Stimulated activated naive CD4-positive, alpha-beta T cell (primary cell): ENCODE results near the gene NHSL2.

Experiments
- DNase-seq, 6 experiments: peaks; one replicate each; lab custom pipeline; 2025; lab: John Stamatoyannopoulos, UW

The NHSL2 gene

GRCh38 chrX:72071213-72071612, 160.6 kb downstream of the NHSL2 start:
- DNase-seq, result no peak

DNA sequence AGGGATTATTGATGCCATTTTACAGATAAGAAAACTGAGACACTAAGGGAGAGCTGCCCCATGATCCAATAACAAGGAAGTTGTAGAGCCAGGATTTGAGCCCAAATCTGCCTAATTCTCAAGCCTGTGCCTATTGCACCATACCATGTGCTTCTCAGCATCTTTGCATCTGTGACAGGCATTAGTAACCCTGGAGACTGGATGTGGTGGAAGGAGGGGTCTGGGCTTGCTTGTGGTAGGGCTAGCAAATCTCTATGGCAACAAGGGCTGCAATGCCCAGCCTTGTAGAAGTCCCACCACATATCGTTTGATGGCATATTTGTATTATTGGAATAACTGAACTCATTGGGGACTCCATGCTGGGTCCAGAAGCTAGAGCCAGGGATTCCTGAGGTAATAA, 163.0 kb downstream of the NHSL2 start:
- no peak for DNase-seq

GRCh38 chrX:72078411-72078810, 167.8 kb downstream of the NHSL2 start:
- DNase-seq, result no peak

GRCh38 chrX:72079607-72080006, 169.0 kb downstream of the NHSL2 start:
- DNase-seq, result no peak

GRCh38 chrX:72080150-72080549, 169.5 kb downstream of the NHSL2 start:
- DNase-seq, result no peak

- no peak for DNase-seq
Observed at GRCh38 chrX:72080800-72081199, 170.2 kb downstream of the NHSL2 start.

DNA sequence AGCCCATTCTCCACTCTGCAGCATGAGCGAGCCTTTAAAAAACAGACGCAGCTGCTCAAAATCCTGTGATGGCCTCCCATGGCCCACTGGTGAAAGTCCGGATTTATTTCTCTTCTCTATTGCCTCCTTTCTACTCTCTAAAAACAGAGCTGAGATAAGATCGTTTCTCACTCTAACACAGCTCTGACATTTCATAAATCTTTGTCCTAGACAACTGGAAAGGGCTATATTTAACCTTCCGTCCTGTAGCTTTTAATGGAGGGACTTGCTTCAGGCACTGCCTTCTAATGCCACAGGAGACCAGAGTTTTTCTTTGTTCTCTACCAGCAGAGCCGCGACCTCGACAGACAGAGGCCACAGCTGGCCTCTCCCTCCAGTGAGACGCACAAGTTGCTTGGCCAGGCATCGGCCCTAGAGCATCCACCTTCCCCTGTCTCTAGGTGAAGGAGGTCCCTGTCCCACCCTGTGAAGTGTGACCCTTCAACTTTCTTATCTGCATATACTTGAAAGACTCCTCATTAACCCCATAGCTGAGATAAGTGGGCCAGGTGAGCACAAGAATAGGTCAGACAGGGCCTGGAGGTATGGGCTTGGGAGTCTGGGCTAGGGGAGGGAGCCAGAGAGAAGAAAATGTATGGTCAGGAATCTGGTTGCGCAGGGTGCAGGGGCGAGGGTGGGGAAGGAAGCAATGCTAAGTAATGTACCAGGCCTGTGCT, 171.1 kb downstream of the NHSL2 start:
- no peak for DNase-seq

DNA sequence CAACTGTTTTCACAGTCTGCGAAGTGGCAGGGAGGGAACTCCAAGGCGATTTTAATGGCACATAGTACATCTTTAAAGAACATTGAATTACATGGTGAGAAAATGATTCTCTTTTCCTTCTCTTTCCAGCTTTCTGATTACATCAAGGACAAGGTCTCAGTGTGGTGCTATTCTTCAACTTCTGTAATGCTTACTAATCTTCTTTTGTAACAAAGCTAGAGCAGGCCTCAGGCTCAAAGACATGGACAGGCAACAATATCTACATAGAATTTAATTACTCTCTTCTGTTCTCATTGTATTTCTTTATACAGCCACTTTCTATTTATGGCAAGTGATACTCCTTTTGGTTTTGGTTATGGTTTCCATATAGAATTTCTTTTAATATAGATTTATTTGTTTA, 172.6 kb downstream of the NHSL2 start:
- DNase-seq, result no peak

DNA sequence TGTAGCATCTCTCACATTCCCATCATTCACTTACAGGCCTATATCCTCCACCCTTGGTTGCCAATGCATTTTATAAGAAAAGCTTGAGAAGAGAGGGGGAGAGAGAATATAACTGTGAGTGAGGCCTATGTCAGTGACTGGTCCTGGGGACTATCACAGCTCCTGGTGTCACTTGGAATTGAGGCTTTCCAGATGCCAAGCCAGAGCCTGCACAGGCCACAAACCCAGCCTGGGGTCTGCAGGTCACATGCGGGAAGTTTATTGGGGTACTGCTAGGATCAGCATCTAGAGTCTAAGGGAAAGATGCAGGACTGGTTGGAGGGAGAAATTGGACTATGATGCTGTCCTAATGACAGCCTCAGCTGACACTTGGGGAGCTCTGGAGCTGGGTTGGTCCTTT, 173.5 kb downstream of the NHSL2 start:
- DNase-seq, result no peak

- DNase-seq, result no peak
Observed at GRCh38 chrX:72086995-72087394, 176.3 kb downstream of the NHSL2 start.

- DNase-seq, result no peak
Observed at GRCh38 chrX:72088761-72089160, 178.1 kb downstream of the NHSL2 start.

DNA sequence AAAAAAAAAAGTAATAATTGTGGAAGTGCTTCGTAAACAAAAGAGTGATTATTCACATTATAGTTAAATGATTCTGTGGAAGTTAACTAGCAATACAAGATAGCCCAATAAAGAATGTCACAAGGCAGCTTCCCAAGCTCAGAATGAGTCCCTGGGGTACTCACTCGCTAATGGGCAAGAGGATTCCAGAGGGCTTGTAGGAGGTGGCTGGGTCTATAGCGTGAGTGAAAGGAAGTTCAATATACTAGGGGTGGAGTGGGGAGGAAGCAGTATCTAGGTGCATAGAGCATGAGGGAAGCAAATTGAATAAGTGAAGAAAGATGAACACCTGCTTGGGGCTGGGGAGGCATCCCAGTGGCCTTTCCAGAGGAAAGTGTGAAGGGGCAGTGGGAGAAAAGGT, 178.6 kb downstream of the NHSL2 start:
- DNase-seq, result no peak

- DNase-seq, result peak in 3 of 6 experiments; percentile 3 to 16 (median 15)
Observed at GRCh38 chrX:72094894-72095293, 184.2 kb downstream of the NHSL2 start.

DNA sequence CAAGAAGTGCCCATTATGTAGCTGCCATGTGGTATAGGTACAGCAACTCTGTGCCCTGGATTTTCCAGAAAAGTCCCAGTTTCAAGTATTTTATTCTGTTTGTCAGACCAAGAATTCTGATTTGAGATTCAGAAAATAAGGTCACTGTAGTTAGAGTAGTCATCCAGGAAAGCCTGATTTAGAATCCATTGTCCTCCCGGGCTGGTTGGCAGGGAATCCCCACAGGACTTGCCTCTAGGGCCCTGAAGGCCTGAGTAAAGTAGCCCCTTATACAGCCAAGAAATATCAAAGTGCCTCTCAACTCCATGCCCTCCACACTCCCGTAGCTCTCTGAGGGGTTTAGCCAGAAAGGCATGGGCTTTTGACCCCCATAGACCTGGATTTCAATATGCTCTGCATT, 184.7 kb downstream of the NHSL2 start:
- no peak for DNase-seq

- DNase-seq, result no peak
Observed at GRCh38 chrX:72097098-72097497, 186.5 kb downstream of the NHSL2 start.

GRCh38 chrX:72100051-72100755, 189.6 kb downstream of the NHSL2 start:
- no peak for DNase-seq

DNA sequence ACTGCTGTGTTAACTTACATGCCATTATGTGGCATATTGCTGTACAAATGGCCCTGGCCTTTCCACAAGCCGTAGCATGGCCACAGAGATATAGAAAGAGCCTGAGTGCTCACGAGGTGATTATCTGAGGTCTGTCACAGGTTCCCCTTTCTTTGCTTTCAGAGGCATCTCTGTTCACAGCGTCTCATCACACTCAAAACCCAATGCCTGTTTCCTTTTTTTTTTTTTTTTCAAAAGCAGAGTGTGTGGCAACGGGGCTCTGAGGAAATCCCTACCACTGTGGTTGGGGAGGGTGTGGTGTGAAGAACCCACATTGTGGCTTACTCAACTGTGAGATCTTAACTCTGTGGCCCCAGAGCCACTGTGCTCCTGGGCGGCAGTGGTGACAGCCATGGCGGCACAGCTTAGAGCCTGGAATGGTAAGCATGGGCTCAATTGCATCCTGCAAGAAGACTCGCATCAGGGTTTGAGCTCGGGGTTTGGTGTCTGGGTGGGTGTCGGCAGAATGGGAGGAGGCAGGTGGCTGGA, 190.2 kb downstream of the NHSL2 start:
- peak; percentile 11 to 71 (median 52) for DNase-seq

GRCh38 chrX:72101597-72102037, 191.0 kb downstream of the NHSL2 start:
- no peak for DNase-seq

- DNase-seq, result no peak
Observed at GRCh38 chrX:72102126-72102525, 191.5 kb downstream of the NHSL2 start.

- no peak for DNase-seq
Observed at GRCh38 chrX:72102760-72103159, 192.1 kb downstream of the NHSL2 start.

- DNase-seq, result peak in 4 of 6 experiments; percentile 14 to 59 (median 34)
Observed at GRCh38 chrX:72105436-72105835, 194.8 kb downstream of the NHSL2 start.

GRCh38 chrX:72107320-72107719, 196.7 kb downstream of the NHSL2 start:
- DNase-seq, result no peak

DNA sequence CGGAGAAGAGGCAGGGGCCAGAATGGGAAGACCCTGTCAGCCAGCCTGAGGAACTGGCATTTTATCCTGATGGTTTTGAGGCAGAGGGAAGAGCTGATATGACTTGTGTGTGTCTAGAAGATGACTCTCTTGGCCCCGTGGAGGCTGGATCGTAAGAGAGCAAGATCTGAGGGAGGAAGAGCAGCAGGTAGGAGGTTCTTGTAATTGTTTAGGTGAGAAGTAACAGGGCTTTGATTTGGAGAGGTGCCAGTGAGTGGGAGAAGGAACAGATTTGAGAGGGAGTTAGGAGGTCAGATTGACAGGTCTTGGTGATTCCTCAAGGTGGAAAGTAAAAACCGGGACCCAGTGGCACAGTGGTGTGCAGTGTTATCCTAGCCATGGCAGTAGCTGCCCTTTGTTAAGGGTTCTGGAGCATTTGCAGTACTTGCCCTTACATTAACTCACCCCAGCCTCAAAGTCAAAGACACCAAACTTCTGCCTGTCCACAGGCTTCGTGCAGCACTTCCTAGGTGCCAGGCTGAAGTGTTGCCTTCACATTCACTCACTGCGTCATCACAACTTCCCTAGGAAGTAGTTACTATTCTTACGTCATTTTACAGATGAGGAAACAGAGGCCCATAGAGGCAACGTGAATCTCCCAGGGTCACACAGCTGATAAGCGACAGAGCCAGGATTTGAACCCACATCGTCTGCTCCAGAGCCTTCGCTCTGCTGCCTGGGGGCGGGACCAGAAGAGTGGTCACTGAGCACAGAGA, 197.4 kb downstream of the NHSL2 start:
- no peak for DNase-seq
